Karpas-422 (cell line): ENCODE measurements around the gene LCP2. TPM values are rescaled to one million over a fixed set of nuclear protein-coding genes. Genes with fewer than 3 reads are reported as not detected.

Source experiments
- DNase-seq: peaks from one replicate; pipeline ENCODE4 v3.0.0-alpha.2; 2015
- H2AFZ ChIP-seq: fragments of 200-600 bp; sonication (generic); 2 replicates; pipeline ENCODE4 v1.6.1; 2014; ENCODE audit warnings: antibody characterized with exemption, low read length, mixed read lengths
- H3K27ac ChIP-seq: fragments of 200-600 bp; sonication (generic); 2 replicates; pipeline ENCODE4 v1.5.1; 2014; ENCODE audit warnings: mild to moderate bottlenecking, low read length, moderate library complexity
- H3K27me3 ChIP-seq: fragments of 200-600 bp; sonication (generic); 2 replicates; pipeline ENCODE4 v1.6.1; 2014; ENCODE audit warnings: low read length, mixed read lengths
- H3K36me3 ChIP-seq: fragments of 200-600 bp; sonication (generic); 2 replicates; pipeline ENCODE4 v1.6.1; 2014; ENCODE audit warnings: low read length, mixed read lengths; ENCODE audit not compliant: insufficient read depth
- H3K4me1 ChIP-seq: fragments of 200-600 bp; sonication (generic); 2 replicates; pipeline ENCODE4 v1.6.1; 2014; ENCODE audit warnings: mild to moderate bottlenecking, low read length, mixed read lengths
- H3K4me2 ChIP-seq: fragments of 200-600 bp; sonication (generic); 2 replicates; pipeline ENCODE4 v1.6.1; 2014; ENCODE audit warnings: low read length, low read depth, mild to moderate bottlenecking; ENCODE audit not compliant: poor library complexity, severe bottlenecking
- H3K4me3 ChIP-seq: fragments of 200-600 bp; sonication (generic); 2 replicates; pipeline ENCODE4 v1.5.1; 2014; ENCODE audit warnings: mild to moderate bottlenecking, antibody characterized with exemption, low read length, mixed read lengths
- H3K79me2 ChIP-seq: fragments of 200-600 bp; sonication (generic); 2 replicates; pipeline ENCODE4 v1.6.1; 2014; ENCODE audit warnings: mild to moderate bottlenecking, low read length, mixed read lengths
- H3K9ac ChIP-seq: fragments of 200-600 bp; sonication (generic); 2 replicates; pipeline ENCODE4 v1.6.0; 2014; ENCODE audit warnings: low read length
- H3K9me2 ChIP-seq: fragments of 200-600 bp; sonication (generic), shearing (Covaris generic); replicated peaks from 2 replicates; pipeline ENCODE4 v1.6.0; 2014; ENCODE audit warnings: mild to moderate bottlenecking, low read length, moderate library complexity; ENCODE audit not compliant: insufficient read depth
- H3K9me3 ChIP-seq: fragments of 300-700, 200-600 bp; sonication (generic); 2 replicates; pipeline ENCODE4 v1.6.1; 2014; ENCODE audit warnings: low read length, mixed read lengths
- H4K20me1 ChIP-seq: fragments of 200-600 bp; sonication (generic); 2 replicates; pipeline ENCODE4 v1.6.1; 2014; ENCODE audit warnings: mild to moderate bottlenecking, antibody characterized with exemption, low read length, low read depth; ENCODE audit not compliant: insufficient read depth
- total RNA-seq: library from RNA; depleted of rRNA; stranded (reverse); fragments of >200 nt; shearing (Covaris generic); gene quantifications from 2 replicates; pipeline ENCODE4 v1.2.3, GENCODE V29; 2014; ENCODE audit warnings: low replicate concordance

LCP2 gene
- total RNA-seq, 1 experiment from 2014 or later = 0.82 TPM

- Histone ChIP-seq H3K4me2 (peak overlapping the region; percentile 56), H3K9me3 (no peaks in the 10 kb centered on the region), H3K36me3 (no peaks in the 10 kb centered on the region), H3K4me3 (peak overlapping the region; percentile 12), H3K79me2 (no peaks in the 10 kb centered on the region), H2AFZ (no peak overlapping the region), H3K9me2 (no peaks in the 10 kb centered on the region), H3K27me3 (no peaks in the 10 kb centered on the region), H3K27ac (peak overlapping the region; percentile 76), H4K20me1 (no peaks in the 10 kb centered on the region), H3K4me1 (peaks cover 78% of the 10 kb centered on the region), H3K9ac (peak overlapping the region; percentile 45)
- peak; percentile 66 for DNase-seq
Observed at GRCh38 chr5:170226661-170227060, 70.9 kb downstream of the LCP2 start.

- DNase-seq = no peak
- H2AFZ ChIP-seq = no peak overlapping the region
- H3K79me2 ChIP-seq = no peaks in the 10 kb centered on the region
- H4K20me1 ChIP-seq = no peaks in the 10 kb centered on the region
- no peaks in the 10 kb centered on the region for H3K9me2 ChIP-seq
- H3K27me3 ChIP-seq = no peaks in the 10 kb centered on the region
- no peaks in the 10 kb centered on the region for H3K9me3 ChIP-seq
- peak overlapping the region; percentile 76 for H3K27ac ChIP-seq
- peak overlapping the region; percentile 45 for H3K9ac ChIP-seq
- no peaks in the 10 kb centered on the region for H3K36me3 ChIP-seq
- H3K4me1 ChIP-seq = peaks cover 83% of the 10 kb centered on the region
- H3K4me2 ChIP-seq = peak overlapping the region; percentile 56
- peak overlapping the region; percentile 12; the same call in 1 of the 2 replicates for H3K4me3 ChIP-seq
Observed at GRCh38 chr5:170226129-170226615, 71.4 kb downstream of the LCP2 start.

DNA sequence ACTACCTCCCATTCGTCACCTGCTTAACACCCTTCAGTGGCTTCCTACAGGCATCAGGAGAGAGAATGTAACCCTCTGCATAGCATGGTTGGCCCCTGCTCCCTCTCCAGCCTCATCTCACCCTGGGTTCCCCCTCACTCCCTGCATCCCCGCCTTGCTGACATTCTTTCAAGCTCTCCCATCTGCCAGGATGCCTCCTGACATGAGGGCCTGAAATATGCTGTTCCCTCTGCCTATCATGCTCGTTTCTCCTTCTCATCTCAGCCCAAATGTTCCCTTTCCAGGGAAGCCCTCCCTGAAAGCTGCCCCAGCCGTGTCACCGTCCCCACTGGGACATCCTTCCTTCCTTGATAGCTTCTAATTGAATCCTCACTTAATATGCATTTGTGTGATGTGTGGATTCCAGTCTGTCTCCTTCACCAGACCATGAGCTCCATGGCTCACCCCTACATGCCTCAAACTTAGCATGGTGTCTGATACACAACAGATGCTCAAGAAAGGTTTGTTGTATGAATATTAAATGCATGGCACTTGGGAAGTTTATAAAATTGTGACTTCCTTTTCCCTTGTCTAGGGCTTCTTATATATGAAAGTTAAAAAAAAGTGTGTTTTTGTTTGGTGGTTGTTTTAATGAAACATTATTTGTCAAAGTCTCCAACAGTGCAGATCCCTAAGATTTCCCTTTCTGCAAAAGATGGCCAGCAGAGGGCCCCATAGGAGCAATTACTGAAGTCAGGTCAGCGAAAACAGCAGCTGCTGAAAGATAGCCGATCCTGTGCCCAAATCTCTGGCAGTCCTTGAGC, 72.0 kb downstream of the LCP2 start:
- H3K27me3 ChIP-seq = no peaks in the 10 kb centered on the region
- no peak overlapping the region; the same call in 1 of the 2 replicates for H2AFZ ChIP-seq
- H3K9ac ChIP-seq = peak overlapping the region; percentile 45; the same call in 1 of the 2 replicates
- H4K20me1 ChIP-seq = no peaks in the 10 kb centered on the region
- H3K79me2 ChIP-seq = no peaks in the 10 kb centered on the region
- H3K36me3 ChIP-seq = no peaks in the 10 kb centered on the region
- peak overlapping the region; percentile 56 for H3K4me2 ChIP-seq
- H3K9me2 ChIP-seq = no peaks in the 10 kb centered on the region
- peaks cover 83% of the 10 kb centered on the region for H3K4me1 ChIP-seq
- peak; percentile 93 for DNase-seq
- H3K9me3 ChIP-seq = no peaks in the 10 kb centered on the region
- peak overlapping the region; percentile 76 for H3K27ac ChIP-seq
- no peak overlapping the region for H3K4me3 ChIP-seq

DNA sequence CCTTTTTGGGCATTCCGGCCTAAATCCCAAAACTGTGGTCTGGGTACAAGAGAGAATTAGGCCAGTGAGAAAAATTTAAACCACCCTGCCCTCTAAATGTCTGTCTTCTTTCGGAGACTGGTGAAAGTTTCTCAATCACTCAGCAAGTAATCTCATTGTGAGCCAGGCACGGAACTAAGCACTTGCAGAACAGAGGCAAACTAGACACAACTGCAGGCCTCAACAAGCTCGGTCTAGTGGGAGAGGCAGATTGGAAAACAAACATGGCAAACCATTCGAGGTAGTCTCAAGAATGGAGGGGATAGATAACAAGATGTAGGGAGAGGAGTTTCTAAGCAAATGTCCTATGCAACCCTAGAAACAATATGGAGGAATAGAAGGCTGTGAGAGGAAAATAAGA, 73.7 kb downstream of the LCP2 start:
- H3K4me1 ChIP-seq = peaks cover 83% of the 10 kb centered on the region
- H3K4me3 ChIP-seq = no peak overlapping the region
- no peaks in the 10 kb centered on the region for H3K27me3 ChIP-seq
- no peak overlapping the region for H2AFZ ChIP-seq
- no peaks in the 10 kb centered on the region for H3K9me3 ChIP-seq
- no peaks in the 10 kb centered on the region for H3K79me2 ChIP-seq
- H4K20me1 ChIP-seq = no peaks in the 10 kb centered on the region
- H3K9me2 ChIP-seq = no peaks in the 10 kb centered on the region
- peak overlapping the region; percentile 51 for H3K4me2 ChIP-seq
- no peak for DNase-seq
- no peaks in the 10 kb centered on the region for H3K36me3 ChIP-seq
- H3K27ac ChIP-seq = no peak overlapping the region; the same call in 1 of the 2 replicates
- no peak overlapping the region for H3K9ac ChIP-seq

- no peak overlapping the region for H2AFZ ChIP-seq
- H3K27ac ChIP-seq = no peak overlapping the region; the same call in 1 of the 2 replicates
- H3K9me3 ChIP-seq = no peaks in the 10 kb centered on the region
- no peaks in the 10 kb centered on the region for H3K79me2 ChIP-seq
- H3K9ac ChIP-seq = no peak overlapping the region
- H3K27me3 ChIP-seq = no peaks in the 10 kb centered on the region
- H4K20me1 ChIP-seq = no peaks in the 10 kb centered on the region
- no peak overlapping the region for H3K4me3 ChIP-seq
- peak; percentile 57 for DNase-seq
- H3K9me2 ChIP-seq = no peaks in the 10 kb centered on the region
- H3K4me1 ChIP-seq = peaks cover 89% of the 10 kb centered on the region
- H3K36me3 ChIP-seq = no peaks in the 10 kb centered on the region
- H3K4me2 ChIP-seq = peak overlapping the region; percentile 51
Observed at GRCh38 chr5:170223360-170223759, 74.2 kb downstream of the LCP2 start.

DNA sequence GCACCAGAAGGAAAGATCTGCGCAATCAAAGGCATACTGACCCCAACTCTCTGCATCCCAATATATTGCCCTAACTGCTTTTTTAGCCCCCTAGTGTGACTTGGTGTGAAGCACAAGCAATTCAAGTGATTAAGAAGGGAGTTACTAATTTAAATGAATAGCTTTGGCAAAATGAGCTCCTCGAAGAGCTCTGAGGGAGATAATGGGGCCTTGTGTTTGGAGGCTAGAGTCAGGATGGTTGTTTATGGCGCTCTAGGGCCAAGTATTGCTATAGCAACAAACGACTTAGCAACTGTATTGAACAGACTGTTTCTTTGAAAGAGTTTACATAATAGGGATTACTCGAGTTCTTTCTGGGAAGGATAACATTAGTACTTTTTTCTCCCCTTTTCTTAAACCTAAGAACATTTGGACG, 76.2 kb downstream of the LCP2 start:
- H3K9ac ChIP-seq = no peak overlapping the region
- H3K36me3 ChIP-seq = no peaks in the 10 kb centered on the region
- H3K4me1 ChIP-seq = peaks cover 95% of the 10 kb centered on the region
- peak overlapping the region; percentile 92 for H3K27ac ChIP-seq
- H3K79me2 ChIP-seq = no peaks in the 10 kb centered on the region
- no peak overlapping the region for H3K4me3 ChIP-seq
- H3K4me2 ChIP-seq = peak overlapping the region; percentile 70
- H2AFZ ChIP-seq = no peak overlapping the region
- no peaks in the 10 kb centered on the region for H4K20me1 ChIP-seq
- peak; percentile 71 for DNase-seq
- no peaks in the 10 kb centered on the region for H3K9me3 ChIP-seq
- no peaks in the 10 kb centered on the region for H3K27me3 ChIP-seq
- H3K9me2 ChIP-seq = no peaks in the 10 kb centered on the region

DNA sequence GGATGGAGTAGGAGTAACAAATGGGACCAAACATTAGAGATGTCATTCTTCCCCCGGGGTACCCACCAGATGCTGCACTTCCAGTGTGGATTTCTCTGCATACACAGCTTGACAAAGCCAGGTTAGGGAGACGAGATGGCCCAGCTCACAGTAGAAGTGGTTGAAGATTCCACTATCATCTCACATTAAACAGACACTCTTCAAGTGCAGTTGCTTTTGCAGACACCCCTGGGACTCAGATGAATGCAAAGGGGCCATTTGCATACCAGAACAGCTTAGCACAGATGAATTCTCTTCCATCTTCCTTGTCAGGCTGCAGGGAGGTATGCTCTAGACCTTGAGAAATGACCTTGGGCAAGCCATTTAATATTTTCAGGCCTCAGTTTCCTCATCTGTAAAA, 77.4 kb downstream of the LCP2 start:
- no peaks in the 10 kb centered on the region for H3K27me3 ChIP-seq
- no peaks in the 10 kb centered on the region for H3K9me2 ChIP-seq
- no peaks in the 10 kb centered on the region for H3K36me3 ChIP-seq
- peaks cover 90% of the 10 kb centered on the region for H3K4me1 ChIP-seq
- peak overlapping the region; percentile 70 for H3K4me2 ChIP-seq
- no peaks in the 10 kb centered on the region for H4K20me1 ChIP-seq
- H3K9me3 ChIP-seq = no peaks in the 10 kb centered on the region
- H3K27ac ChIP-seq = peak overlapping the region; percentile 92
- peak overlapping the region; percentile 60 for H3K4me3 ChIP-seq
- H2AFZ ChIP-seq = no peak overlapping the region
- DNase-seq = peak; percentile 94
- H3K79me2 ChIP-seq = no peaks in the 10 kb centered on the region
- H3K9ac ChIP-seq = peak overlapping the region; percentile 61

DNA sequence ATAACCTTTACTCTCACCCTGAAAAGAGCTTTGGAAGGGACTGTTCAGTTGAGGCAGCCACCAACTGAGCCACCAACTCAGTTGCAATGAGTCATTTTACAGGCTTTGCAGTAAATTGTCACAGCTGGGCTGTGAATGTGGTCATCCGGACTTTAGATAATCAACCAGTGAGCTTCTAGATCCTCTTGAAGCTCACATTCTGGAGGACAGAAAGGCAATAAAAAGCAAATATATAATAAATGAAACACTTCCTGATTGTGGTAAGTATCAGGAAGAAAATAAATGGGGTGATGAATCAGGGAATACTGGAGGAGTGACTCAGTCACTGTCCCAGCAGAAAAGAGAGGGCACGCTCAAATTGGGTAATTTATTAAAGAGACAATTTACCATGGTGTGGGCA, 78.0 kb downstream of the LCP2 start:
- H3K4me1 ChIP-seq = peaks cover 84% of the 10 kb centered on the region
- H3K27ac ChIP-seq = peak overlapping the region; percentile 92
- DNase-seq = peak; percentile 69
- H3K36me3 ChIP-seq = no peaks in the 10 kb centered on the region
- peak overlapping the region; percentile 70 for H3K4me2 ChIP-seq
- H3K79me2 ChIP-seq = no peaks in the 10 kb centered on the region
- no peaks in the 10 kb centered on the region for H3K9me2 ChIP-seq
- H2AFZ ChIP-seq = no peak overlapping the region
- H3K27me3 ChIP-seq = no peaks in the 10 kb centered on the region
- peak overlapping the region; percentile 61 for H3K9ac ChIP-seq
- peak overlapping the region; percentile 60 for H3K4me3 ChIP-seq
- no peaks in the 10 kb centered on the region for H4K20me1 ChIP-seq
- H3K9me3 ChIP-seq = no peaks in the 10 kb centered on the region
